ENCODE data around the gene ITPKA. TPM values are rescaled to one million over a fixed set of nuclear protein-coding genes. Genes with fewer than 3 reads are reported as not detected.

ITPKA gene
- polyA plus RNA-seq, 1 of the 3 experiments (the other 2 are of a cell fraction), result 2.2 TPM

DNA sequence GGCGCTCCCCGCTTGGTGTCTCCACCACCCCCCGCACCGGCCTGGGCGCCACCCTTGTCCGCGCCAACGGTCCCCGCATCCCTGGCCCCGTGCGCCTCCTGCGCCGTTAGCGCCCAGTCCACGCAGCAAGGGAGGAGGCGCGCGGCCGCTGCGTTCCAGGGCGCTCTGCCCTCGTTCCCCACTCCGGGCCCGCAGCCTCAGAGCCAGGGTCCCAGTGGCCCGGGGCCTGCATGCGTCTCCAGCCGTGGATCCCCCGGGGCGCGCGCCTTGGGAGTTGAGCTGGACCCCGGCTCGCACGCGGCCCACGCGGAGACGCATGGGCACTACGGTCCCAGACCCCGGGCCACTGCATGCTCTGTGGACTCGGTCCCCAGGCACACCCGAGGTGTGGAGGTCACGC lies 7.4 kb upstream of the ITPKA start:
- H3F3A ChIP-seq (replicated peaks; ENCODE audit: insufficient read depth), result peaks cover 4% of the 10 kb centered on the region
- CTCF ChIA-PET, result interaction anchor here (1.1 kb wide), 1 partner anchor 20 kb away, joined by 4 read pairs; no protein-coding TSS in a partner anchor

DNA sequence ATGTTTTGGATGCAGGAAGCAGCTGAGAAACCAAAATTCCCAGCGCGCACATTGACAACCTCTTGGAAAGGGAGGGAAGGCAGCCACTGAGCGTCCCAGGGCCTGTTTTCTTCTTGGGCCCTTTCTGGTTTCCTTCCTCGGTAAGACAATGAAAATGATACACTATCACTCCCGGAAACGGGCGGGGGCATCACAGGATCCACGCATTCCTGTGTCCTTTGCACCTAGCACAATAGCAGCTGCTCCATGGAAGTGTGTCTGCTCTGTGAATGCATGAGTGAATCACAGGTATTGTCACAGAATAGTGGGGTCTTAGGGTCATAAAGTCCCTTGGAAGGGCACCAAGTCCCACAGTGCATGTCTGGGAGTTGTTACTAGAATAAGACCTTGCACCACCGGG lies 6.3 kb upstream of the ITPKA start:
- Histone ChIP-seq H3K4me1 (ENCODE audit: control insufficient read depth in 1 of 2, insufficient read depth in 2 of 2, low read depth in 1 of 2, low read length in 1 of 2) (peaks cover 0 to under 1% of the 10 kb centered on the region in 2 experiments; a peak in 1 of 4 replicates), H3K9me3 (no peaks in the 10 kb centered on the region), H3K9me2 (no peaks in the 10 kb centered on the region), H3K79me2 (ENCODE audit: insufficient read depth) (no peaks in the 10 kb centered on the region), H3F3A (replicated peaks; ENCODE audit: insufficient read depth) (peaks cover 4% of the 10 kb centered on the region), H3K9ac (no peak overlapping the region), H3K27ac (ENCODE audit: low read depth in 2 of 2, low read length in 1 of 2) (no peak overlapping the region), H3K27me3 (ENCODE audit: insufficient read depth) (no peaks in the 10 kb centered on the region), H4K20me1 (ENCODE audit: insufficient read depth) (no peaks in the 10 kb centered on the region), H3K4me2 (no peak overlapping the region), H2AFZ (ENCODE audit: low read depth) (no peak overlapping the region), H3K4me3 (ENCODE audit: low read depth in 2 of 2, low read length in 1 of 2) (no peak overlapping the region), H3K36me3 (replicated peaks in 1 of 2; ENCODE audit: control insufficient read depth in 1 of 2, insufficient read depth in 2 of 2, low read length in 1 of 2) (peaks cover 0 to 11% of the 10 kb centered on the region in 2 experiments)
- no peak for DNase-seq
- POLR2A ChIA-PET, result no interaction called here
- WGBS (ENCODE audit: low lambda C conversion rate), result 93% methylated on average over 4 of the region's 9 CpGs
- TF ChIP-seq, protein P1, sequence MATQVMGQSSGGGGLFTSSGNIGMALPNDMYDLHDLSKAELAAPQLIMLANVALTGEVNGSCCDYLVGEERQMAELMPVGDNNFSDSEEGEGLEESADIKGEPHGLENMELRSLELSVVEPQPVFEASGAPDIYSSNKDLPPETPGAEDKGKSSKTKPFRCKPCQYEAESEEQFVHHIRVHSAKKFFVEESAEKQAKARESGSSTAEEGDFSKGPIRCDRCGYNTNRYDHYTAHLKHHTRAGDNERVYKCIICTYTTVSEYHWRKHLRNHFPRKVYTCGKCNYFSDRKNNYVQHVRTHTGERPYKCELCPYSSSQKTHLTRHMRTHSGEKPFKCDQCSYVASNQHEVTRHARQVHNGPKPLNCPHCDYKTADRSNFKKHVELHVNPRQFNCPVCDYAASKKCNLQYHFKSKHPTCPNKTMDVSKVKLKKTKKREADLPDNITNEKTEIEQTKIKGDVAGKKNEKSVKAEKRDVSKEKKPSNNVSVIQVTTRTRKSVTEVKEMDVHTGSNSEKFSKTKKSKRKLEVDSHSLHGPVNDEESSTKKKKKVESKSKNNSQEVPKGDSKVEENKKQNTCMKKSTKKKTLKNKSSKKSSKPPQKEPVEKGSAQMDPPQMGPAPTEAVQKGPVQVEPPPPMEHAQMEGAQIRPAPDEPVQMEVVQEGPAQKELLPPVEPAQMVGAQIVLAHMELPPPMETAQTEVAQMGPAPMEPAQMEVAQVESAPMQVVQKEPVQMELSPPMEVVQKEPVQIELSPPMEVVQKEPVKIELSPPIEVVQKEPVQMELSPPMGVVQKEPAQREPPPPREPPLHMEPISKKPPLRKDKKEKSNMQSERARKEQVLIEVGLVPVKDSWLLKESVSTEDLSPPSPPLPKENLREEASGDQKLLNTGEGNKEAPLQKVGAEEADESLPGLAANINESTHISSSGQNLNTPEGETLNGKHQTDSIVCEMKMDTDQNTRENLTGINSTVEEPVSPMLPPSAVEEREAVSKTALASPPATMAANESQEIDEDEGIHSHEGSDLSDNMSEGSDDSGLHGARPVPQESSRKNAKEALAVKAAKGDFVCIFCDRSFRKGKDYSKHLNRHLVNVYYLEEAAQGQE (IDR thresholded peaks at IDR 0.05; ENCODE audit: low read depth, low read length), result no peak
- TF ChIP-seq FOXM1 (IDR thresholded peaks at IDR 0.05; ENCODE audit: low read depth), result no peak
- no peak for TF ChIP-seq ELF1 (IDR thresholded peaks at IDR 0.05)
- TF ChIP-seq TCF12 (IDR thresholded peaks at IDR 0.05), result no peak
- no peak for TF ChIP-seq FOSL2 (IDR thresholded peaks at IDR 0.05; ENCODE audit: borderline replicate concordance, low read depth)
- TF ChIP-seq, protein P2, sequence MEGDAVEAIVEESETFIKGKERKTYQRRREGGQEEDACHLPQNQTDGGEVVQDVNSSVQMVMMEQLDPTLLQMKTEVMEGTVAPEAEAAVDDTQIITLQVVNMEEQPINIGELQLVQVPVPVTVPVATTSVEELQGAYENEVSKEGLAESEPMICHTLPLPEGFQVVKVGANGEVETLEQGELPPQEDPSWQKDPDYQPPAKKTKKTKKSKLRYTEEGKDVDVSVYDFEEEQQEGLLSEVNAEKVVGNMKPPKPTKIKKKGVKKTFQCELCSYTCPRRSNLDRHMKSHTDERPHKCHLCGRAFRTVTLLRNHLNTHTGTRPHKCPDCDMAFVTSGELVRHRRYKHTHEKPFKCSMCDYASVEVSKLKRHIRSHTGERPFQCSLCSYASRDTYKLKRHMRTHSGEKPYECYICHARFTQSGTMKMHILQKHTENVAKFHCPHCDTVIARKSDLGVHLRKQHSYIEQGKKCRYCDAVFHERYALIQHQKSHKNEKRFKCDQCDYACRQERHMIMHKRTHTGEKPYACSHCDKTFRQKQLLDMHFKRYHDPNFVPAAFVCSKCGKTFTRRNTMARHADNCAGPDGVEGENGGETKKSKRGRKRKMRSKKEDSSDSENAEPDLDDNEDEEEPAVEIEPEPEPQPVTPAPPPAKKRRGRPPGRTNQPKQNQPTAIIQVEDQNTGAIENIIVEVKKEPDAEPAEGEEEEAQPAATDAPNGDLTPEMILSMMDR (IDR thresholded peaks at IDR 0.05), result no peak
- TF ChIP-seq, protein P3, sequence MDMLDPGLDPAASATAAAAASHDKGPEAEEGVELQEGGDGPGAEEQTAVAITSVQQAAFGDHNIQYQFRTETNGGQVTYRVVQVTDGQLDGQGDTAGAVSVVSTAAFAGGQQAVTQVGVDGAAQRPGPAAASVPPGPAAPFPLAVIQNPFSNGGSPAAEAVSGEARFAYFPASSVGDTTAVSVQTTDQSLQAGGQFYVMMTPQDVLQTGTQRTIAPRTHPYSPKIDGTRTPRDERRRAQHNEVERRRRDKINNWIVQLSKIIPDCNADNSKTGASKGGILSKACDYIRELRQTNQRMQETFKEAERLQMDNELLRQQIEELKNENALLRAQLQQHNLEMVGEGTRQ (IDR thresholded peaks at IDR 0.05; ENCODE audit: borderline replicate concordance, low read depth, low read length), result no peak
- no peak for TF ChIP-seq EP300 (IDR thresholded peaks at IDR 0.05; ENCODE audit: borderline replicate concordance in 1 of 2, low read depth in 1 of 2, low read length in 1 of 2)
- no peak for TF ChIP-seq CHD2 (IDR thresholded peaks at IDR 0.05; ENCODE audit: low read length, partially characterized antibody)
- no peak for TF ChIP-seq NFIC (IDR thresholded peaks at IDR 0.05; ENCODE audit: borderline replicate concordance)
- CTCF ChIA-PET, result interaction anchor here (1.1 kb wide), 1 partner anchor 21 kb away, joined by 4 read pairs; no protein-coding TSS in a partner anchor

More for the DNA sequence above, 7.4 kb upstream of the ITPKA start:
- Histone ChIP-seq H3K27ac (ENCODE audit: low read depth in 2 of 2, low read length in 1 of 2) (no peak overlapping the region), H3K4me1 (ENCODE audit: control insufficient read depth in 1 of 2, insufficient read depth in 2 of 2, low read depth in 1 of 2, low read length in 1 of 2) (no peaks in the 10 kb centered on the region), H3K4me2 (no peak overlapping the region), H3K27me3 (ENCODE audit: insufficient read depth) (no peaks in the 10 kb centered on the region), H3K9me3 (no peaks in the 10 kb centered on the region), H3K9ac (no peak overlapping the region), H3K36me3 (replicated peaks in 1 of 2; ENCODE audit: control insufficient read depth in 1 of 2, insufficient read depth in 2 of 2, low read length in 1 of 2) (peaks cover 0 to 17% of the 10 kb centered on the region in 2 experiments), H3K79me2 (ENCODE audit: insufficient read depth) (no peaks in the 10 kb centered on the region), H2AFZ (ENCODE audit: low read depth) (no peak overlapping the region), H4K20me1 (ENCODE audit: insufficient read depth) (no peaks in the 10 kb centered on the region), H3K9me2 (no peaks in the 10 kb centered on the region), H3K4me3 (ENCODE audit: low read depth in 2 of 2, low read length in 1 of 2) (no peak overlapping the region)
- 96% methylated on average over 42 of the region's 43 CpGs for WGBS (ENCODE audit: low lambda C conversion rate)
- peak; percentile 28 for DNase-seq
- TF ChIP-seq YY1 (IDR thresholded peaks at IDR 0.05; ENCODE audit: low read depth), result no peak
- no peak for TF ChIP-seq FOXM1 (IDR thresholded peaks at IDR 0.05; ENCODE audit: low read depth)
- TF ChIP-seq GATA2 (CRISPR knock-in tag; IDR thresholded peaks at IDR 0.05), result no peak
- no peak for TF ChIP-seq RFX5 (IDR thresholded peaks at IDR 0.05; ENCODE audit: low read length)
- TF ChIP-seq TAF1 (IDR thresholded peaks at IDR 0.05; ENCODE audit: borderline replicate concordance, low read depth, low read length), result no peak
- TF ChIP-seq FOXJ3 (CRISPR knock-in tag; IDR thresholded peaks at IDR 0.05), result no peak
- no peak for TF ChIP-seq ELF1 (IDR thresholded peaks at IDR 0.05)
- no peak for TF ChIP-seq CHD2 (IDR thresholded peaks at IDR 0.05; ENCODE audit: low read length, partially characterized antibody)
- no peak for TF ChIP-seq JUND (IDR thresholded peaks at IDR 0.05)
- TF ChIP-seq NFIC (IDR thresholded peaks at IDR 0.05; ENCODE audit: borderline replicate concordance), result no peak
- TF ChIP-seq RXRA (IDR thresholded peaks at IDR 0.05; ENCODE audit: borderline replicate concordance, low read depth), result no peak
- TF ChIP-seq POLR2AphosphoS5 (IDR thresholded peaks at IDR 0.05; ENCODE audit: low read depth, low read length), result no peak
- POLR2A ChIA-PET, result no interaction called here
